ENCODE measurements around the gene NEDD4L. TPM values are rescaled to one million over a fixed set of nuclear protein-coding genes. Genes with fewer than 3 reads are reported as not detected.

The NEDD4L gene
- total and polyA plus RNA-seq, 5 donors from 2014 or later: 4.4 to 19.6 (median 7.8) TPM

- Histone ChIP-seq H3K9me3 (ENCODE audit: control insufficient read depth in 2 of 2, low read length in 2 of 2) (peaks cover 0 to 12% of the 10 kb centered on the region in 2 experiments), H3K4me3 (ENCODE audit: low read depth, low read length) (no peak overlapping the region), H3K36me3 (ENCODE audit: control insufficient read depth, insufficient read depth, low read length) (no peaks in the 10 kb centered on the region), H3K27ac (ENCODE audit: insufficient read depth, low read length, poor library complexity, severe bottlenecking) (no peak overlapping the region), H3K4me1 (ENCODE audit: control insufficient read depth, insufficient read depth, low read length, poor library complexity, severe bottlenecking) (peaks cover 50% of the 10 kb centered on the region), H3K27me3 (ENCODE audit: control insufficient read depth, insufficient read depth, low read length) (no peaks in the 10 kb centered on the region)
- ATAC-seq (ENCODE audit: low read depth in 2 of 2) (no peak), DNase-seq (no peak)
- H3K36me3 Mint-ChIP-seq: no peaks in the 10 kb centered on the region
- peaks cover 20 to 57% (median 39%) of the 10 kb centered on the region in 4 donors for H3K4me1 Mint-ChIP-seq
- H3K27me3 Mint-ChIP-seq: peaks cover 4% of the 10 kb centered on the region
- H3K27ac Mint-ChIP-seq: no peak overlapping the region
- H3K9me3 Mint-ChIP-seq: peaks cover 0 to 3% (median 3%) of the 10 kb centered on the region in 7 donors
- H3K4me3 Mint-ChIP-seq: no peak overlapping the region
Observed at GRCh38 chr18:58307441-58307840, 263.4 kb downstream of the NEDD4L start.

GRCh38 chr18:58308463-58308862 is 264.4 kb downstream of the NEDD4L start:
- H3K36me3 Mint-ChIP-seq: no peaks in the 10 kb centered on the region
- ATAC-seq (ENCODE audit: low read depth in 2 of 2) (no peak), DNase-seq (no peak)
- H3K4me3 Mint-ChIP-seq: no peak overlapping the region
- Histone ChIP-seq H3K36me3 (ENCODE audit: control insufficient read depth, insufficient read depth, low read length) (no peaks in the 10 kb centered on the region), H3K27ac (ENCODE audit: insufficient read depth, low read length, poor library complexity, severe bottlenecking) (no peak overlapping the region), H3K4me1 (ENCODE audit: control insufficient read depth, insufficient read depth, low read length, poor library complexity, severe bottlenecking) (peaks cover 41% of the 10 kb centered on the region), H3K4me3 (ENCODE audit: low read depth, low read length) (no peak overlapping the region), H3K9me3 (ENCODE audit: control insufficient read depth in 2 of 2, low read length in 2 of 2) (peaks cover 0 to 12% of the 10 kb centered on the region in 2 experiments), H3K27me3 (ENCODE audit: control insufficient read depth, insufficient read depth, low read length) (no peaks in the 10 kb centered on the region)
- H3K9me3 Mint-ChIP-seq: peaks cover 0 to 3% (median 3%) of the 10 kb centered on the region in 7 donors
- peaks cover 4% of the 10 kb centered on the region for H3K27me3 Mint-ChIP-seq
- peaks cover 16 to 55% (median 36%) of the 10 kb centered on the region in 4 donors for H3K4me1 Mint-ChIP-seq
- H3K27ac Mint-ChIP-seq: peak overlapping the region in 1 of 3 donors; percentile 96

GRCh38 chr18:58309099-58309498 is 265.1 kb downstream of the NEDD4L start:
- peaks cover 4% of the 10 kb centered on the region for H3K27me3 Mint-ChIP-seq
- Histone ChIP-seq H3K27ac (ENCODE audit: insufficient read depth, low read length, poor library complexity, severe bottlenecking) (peak overlapping the region; percentile 70), H3K36me3 (ENCODE audit: control insufficient read depth, insufficient read depth, low read length) (no peaks in the 10 kb centered on the region), H3K4me3 (ENCODE audit: low read depth, low read length) (no peak overlapping the region), H3K9me3 (ENCODE audit: control insufficient read depth in 2 of 2, low read length in 2 of 2) (peaks cover 0 to 12% of the 10 kb centered on the region in 2 experiments), H3K4me1 (ENCODE audit: control insufficient read depth, insufficient read depth, low read length, poor library complexity, severe bottlenecking) (peaks cover 40% of the 10 kb centered on the region), H3K27me3 (ENCODE audit: control insufficient read depth, insufficient read depth, low read length) (no peaks in the 10 kb centered on the region)
- H3K9me3 Mint-ChIP-seq: peaks cover 0 to 3% (median 3%) of the 10 kb centered on the region in 7 donors
- ATAC-seq (ENCODE audit: low read depth in 2 of 2) (no peak), DNase-seq (no peak)
- H3K4me1 Mint-ChIP-seq: peaks cover 12 to 50% (median 32%) of the 10 kb centered on the region in 4 donors
- peak overlapping the region in 3 of 4 donors; percentile 8 to 67 (median 41) for H3K4me3 Mint-ChIP-seq
- H3K36me3 Mint-ChIP-seq: no peaks in the 10 kb centered on the region
- H3K27ac Mint-ChIP-seq: peak overlapping the region; percentile 87 to 96 (median 92)

GRCh38 chr18:58309610-58310239 is 265.7 kb downstream of the NEDD4L start:
- Mint-ChIP-seq H3K36me3 (no peaks in the 10 kb centered on the region), H3K27ac (peak overlapping the region; percentile 87 to 92 (median 90)), H3K4me3 (peak overlapping the region in 3 of 4 donors; percentile 41 to 67 (median 55)), H3K27me3 (peaks cover 3% of the 10 kb centered on the region), H3K4me1 (peaks cover 12 to 53% (median 30%) of the 10 kb centered on the region in 4 donors), H3K9me3 (peaks cover 0 to 3% (median 3%) of the 10 kb centered on the region in 7 donors)
- Histone ChIP-seq H3K27ac (ENCODE audit: insufficient read depth, low read length, poor library complexity, severe bottlenecking) (peak overlapping the region; percentile 70), H3K4me3 (ENCODE audit: low read depth, low read length) (peak overlapping the region; percentile 54), H3K9me3 (ENCODE audit: control insufficient read depth in 2 of 2, low read length in 2 of 2) (peaks cover 0 to 12% of the 10 kb centered on the region in 2 experiments), H3K4me1 (ENCODE audit: control insufficient read depth, insufficient read depth, low read length, poor library complexity, severe bottlenecking) (peaks cover 40% of the 10 kb centered on the region), H3K36me3 (ENCODE audit: control insufficient read depth, insufficient read depth, low read length) (no peaks in the 10 kb centered on the region), H3K27me3 (ENCODE audit: control insufficient read depth, insufficient read depth, low read length) (no peaks in the 10 kb centered on the region)
- peak in 1 of 3 donors; percentile 18 for DNase-seq
- no peak for ATAC-seq (ENCODE audit: low read depth in 2 of 2)

GRCh38 chr18:58310517-58310916 is 266.5 kb downstream of the NEDD4L start:
- H3K27ac Mint-ChIP-seq: peak overlapping the region; percentile 87 to 92 (median 90)
- DNase-seq (peak; percentile 16 to 64 (median 51)), ATAC-seq (ENCODE audit: low read depth in 2 of 2) (peak; percentile 51 to 57)
- H3K4me3 Mint-ChIP-seq: peak overlapping the region; percentile 41 to 88 (median 60)
- H3K9me3 Mint-ChIP-seq: peaks cover 0 to 3% (median 0%) of the 10 kb centered on the region in 7 donors
- no peaks in the 10 kb centered on the region for H3K27me3 ChIP-seq (ENCODE audit: control insufficient read depth, insufficient read depth, low read length)
- H3K4me1 Mint-ChIP-seq: peaks cover 12 to 53% (median 31%) of the 10 kb centered on the region in 4 donors
- H3K9me3 ChIP-seq (ENCODE audit: control insufficient read depth in 2 of 2, low read length in 2 of 2): peaks cover 0 to 6% of the 10 kb centered on the region in 2 experiments
- H3K36me3 Mint-ChIP-seq: no peaks in the 10 kb centered on the region
- no peaks in the 10 kb centered on the region for H3K27me3 Mint-ChIP-seq
- peak overlapping the region; percentile 54 for H3K4me3 ChIP-seq (ENCODE audit: low read depth, low read length)
- H3K36me3 ChIP-seq (ENCODE audit: control insufficient read depth, insufficient read depth, low read length): no peaks in the 10 kb centered on the region
- H3K27ac ChIP-seq (ENCODE audit: insufficient read depth, low read length, poor library complexity, severe bottlenecking): peak overlapping the region; percentile 70
- H3K4me1 ChIP-seq (ENCODE audit: control insufficient read depth, insufficient read depth, low read length, poor library complexity, severe bottlenecking): peaks cover 41% of the 10 kb centered on the region

- H3K27me3 Mint-ChIP-seq: no peaks in the 10 kb centered on the region
- no peak overlapping the region for H3K4me3 ChIP-seq (ENCODE audit: low read depth, low read length)
Observed at GRCh38 chr18:58311390-58311789, 267.4 kb downstream of the NEDD4L start.

GRCh38 chr18:58313491-58314032 is 269.5 kb downstream of the NEDD4L start:
- peaks cover 47% of the 10 kb centered on the region for H3K4me1 ChIP-seq (ENCODE audit: control insufficient read depth, insufficient read depth, low read length, poor library complexity, severe bottlenecking)
- DNase-seq: no peak
- H3K4me3 Mint-ChIP-seq: no peak overlapping the region
- peaks cover 0 to 3% (median 0%) of the 10 kb centered on the region in 7 donors for H3K9me3 Mint-ChIP-seq
- peaks cover 12 to 63% (median 29%) of the 10 kb centered on the region in 4 donors for H3K4me1 Mint-ChIP-seq
- no peaks in the 10 kb centered on the region for H3K36me3 ChIP-seq (ENCODE audit: control insufficient read depth, insufficient read depth, low read length)
- no peaks in the 10 kb centered on the region for H3K27me3 ChIP-seq (ENCODE audit: control insufficient read depth, insufficient read depth, low read length)
- peak overlapping the region in 2 of 3 donors; percentile 89 to 90 for H3K27ac Mint-ChIP-seq
- no peak for ATAC-seq (ENCODE audit: low read depth in 2 of 2)
- no peaks in the 10 kb centered on the region for H3K27me3 Mint-ChIP-seq
- no peak overlapping the region for H3K27ac ChIP-seq (ENCODE audit: insufficient read depth, low read length, poor library complexity, severe bottlenecking)
- no peaks in the 10 kb centered on the region for H3K9me3 ChIP-seq (ENCODE audit: control insufficient read depth in 2 of 2, low read length in 2 of 2)
- no peak overlapping the region for H3K4me3 ChIP-seq (ENCODE audit: low read depth, low read length)
- peaks cover 3% of the 10 kb centered on the region for H3K36me3 Mint-ChIP-seq

More at GRCh38 chr18:58311390-58311789, 267.4 kb downstream of the NEDD4L start:
- peak in 1 of 2 donors; percentile 53 for ATAC-seq (ENCODE audit: low read depth in 2 of 2)
- peaks cover 0 to 3% (median 0%) of the 10 kb centered on the region in 7 donors for H3K9me3 Mint-ChIP-seq
- H3K27ac ChIP-seq (ENCODE audit: insufficient read depth, low read length, poor library complexity, severe bottlenecking): peak overlapping the region; percentile 70
- no peaks in the 10 kb centered on the region for H3K9me3 ChIP-seq (ENCODE audit: control insufficient read depth in 2 of 2, low read length in 2 of 2)
- no peaks in the 10 kb centered on the region for H3K36me3 ChIP-seq (ENCODE audit: control insufficient read depth, insufficient read depth, low read length)
- no peaks in the 10 kb centered on the region for H3K27me3 ChIP-seq (ENCODE audit: control insufficient read depth, insufficient read depth, low read length)
- H3K4me3 Mint-ChIP-seq: peak overlapping the region; percentile 41 to 88 (median 60)
- DNase-seq: peak in 2 of 3 donors; percentile 24 to 35
- peaks cover 47% of the 10 kb centered on the region for H3K4me1 ChIP-seq (ENCODE audit: control insufficient read depth, insufficient read depth, low read length, poor library complexity, severe bottlenecking)
- peak overlapping the region; percentile 87 to 92 (median 90) for H3K27ac Mint-ChIP-seq
- peaks cover 12 to 54% (median 33%) of the 10 kb centered on the region in 4 donors for H3K4me1 Mint-ChIP-seq
- H3K36me3 Mint-ChIP-seq: peaks cover 3% of the 10 kb centered on the region

Measured in CD4-positive, CD25-positive, alpha-beta regulatory T cell (primary cell).